OCI-LY3 (cell line): Measurements from ENCODE around the gene SNHG17.
"Not testable (repeated sequence)": the region's sequence is repeated elsewhere in the genome, so short reads cannot be mapped to it uniquely, and the experiment has no call there.

Source experiments
- CTCF ChIP-seq: fragments of 200-600, 300-600 bp; sonication (generic); IDR thresholded peaks from 2 replicates; pipeline ENCODE4 v1.5.1; 2014; ENCODE audit warnings: antibody characterized with exemption, low read length, low read depth
- EZH2phosphoT487 ChIP-seq: fragments of 200-600 bp; shearing (Covaris generic); IDR thresholded peaks from 2 replicates; pipeline ENCODE4 v1.6.1; 2018; ENCODE audit warnings: antibody characterized with exemption, mixed run types, low read depth

- not testable (repeated sequence) for TF ChIP-seq CTCF, EZH2phosphoT487
Measured at GRCh38 chr20:38407822-38408221, 27.3 kb downstream of the SNHG17 start.
